ENCODE results near the gene COQ2. TPM values are rescaled to one million over a fixed set of nuclear protein-coding genes. Genes with fewer than 3 reads are reported as not detected.
"Not testable (repeated sequence)": the region's sequence is repeated elsewhere in the genome, so short reads cannot be mapped to it uniquely, and the experiment has no call there.

Gene COQ2
- total RNA-seq, 1 donor from 2014 or later, result 8.7 TPM

DNA sequence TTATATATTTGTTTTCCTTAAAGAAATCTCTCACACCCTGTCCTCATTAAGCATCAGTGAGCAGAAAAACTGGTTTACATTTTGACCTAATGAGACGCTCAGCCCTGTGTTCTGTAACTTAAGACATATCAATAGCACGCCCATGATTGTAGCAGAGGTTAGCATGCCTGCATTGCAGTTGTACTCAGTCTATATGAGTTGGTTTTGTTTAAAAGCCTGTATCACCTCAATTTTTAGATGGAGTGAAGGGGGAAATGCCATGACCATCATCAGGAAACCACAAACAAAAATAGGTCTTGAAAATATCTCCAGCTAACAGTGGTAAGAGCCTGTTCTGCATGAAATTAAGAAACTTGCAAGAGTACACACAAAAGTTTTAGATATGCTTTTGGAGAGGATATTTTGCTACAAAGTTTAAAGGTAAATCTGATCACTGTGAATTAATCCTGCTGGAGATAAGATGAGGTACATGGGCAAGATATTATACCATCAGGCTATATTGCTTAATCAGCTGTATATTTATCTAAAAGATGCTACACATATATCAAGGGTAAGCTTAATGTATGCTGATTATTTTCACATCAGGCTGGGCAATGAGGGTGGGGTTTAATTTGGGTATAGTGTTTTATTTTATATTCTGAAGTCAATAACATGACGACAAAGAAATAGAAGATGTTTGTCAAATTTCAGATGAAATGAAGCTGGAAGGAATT is 13.1 kb upstream of the COQ2 start:
- H3K4me1 Mint-ChIP-seq (ENCODE audit: low read depth, unreplicated experiment), result no peaks in the 10 kb centered on the region
- Histone ChIP-seq H3K9ac (ENCODE audit: low read length) (no peak overlapping the region), H3K9me3 (ENCODE audit: insufficient read depth, low read depth, low read length) (no peaks in the 10 kb centered on the region), H3K36me3 (ENCODE audit: insufficient read depth, low read length) (no peaks in the 10 kb centered on the region), H3K27ac (ENCODE audit: low read depth, low read length) (no peak overlapping the region), H3K79me2 (ENCODE audit: insufficient read depth, low read length) (no peaks in the 10 kb centered on the region), H3K27me3 (ENCODE audit: insufficient read depth, low read length) (no peaks in the 10 kb centered on the region), H3K4me3 (ENCODE audit: insufficient read depth, low read depth, low read length) (no peak overlapping the region), H3K4me1 (ENCODE audit: insufficient read depth, low read length) (no peaks in the 10 kb centered on the region), H3K4me2 (ENCODE audit: low read length) (no peak overlapping the region), H2AFZ (ENCODE audit: low read depth, low read length) (no peak overlapping the region), H4K20me1 (ENCODE audit: insufficient read depth, low read length) (no peaks in the 10 kb centered on the region)
- DNase-seq (ENCODE audit: low read depth) (no peak), FAIRE-seq (no peak)
- H3K27ac Mint-ChIP-seq (ENCODE audit: unreplicated experiment), result no peak overlapping the region
- no peaks in the 10 kb centered on the region for H3K36me3 Mint-ChIP-seq (ENCODE audit: low read depth, unreplicated experiment)
- H3K9me3 Mint-ChIP-seq (ENCODE audit: unreplicated experiment), result no peaks in the 10 kb centered on the region
- H3K27me3 Mint-ChIP-seq (ENCODE audit: low read depth, unreplicated experiment), result no peaks in the 10 kb centered on the region
- no peak for TF ChIP-seq EZH2 (IDR thresholded peaks at IDR 0.05; ENCODE audit: insufficient read depth, low read length)
- TF ChIP-seq, protein P1, sequence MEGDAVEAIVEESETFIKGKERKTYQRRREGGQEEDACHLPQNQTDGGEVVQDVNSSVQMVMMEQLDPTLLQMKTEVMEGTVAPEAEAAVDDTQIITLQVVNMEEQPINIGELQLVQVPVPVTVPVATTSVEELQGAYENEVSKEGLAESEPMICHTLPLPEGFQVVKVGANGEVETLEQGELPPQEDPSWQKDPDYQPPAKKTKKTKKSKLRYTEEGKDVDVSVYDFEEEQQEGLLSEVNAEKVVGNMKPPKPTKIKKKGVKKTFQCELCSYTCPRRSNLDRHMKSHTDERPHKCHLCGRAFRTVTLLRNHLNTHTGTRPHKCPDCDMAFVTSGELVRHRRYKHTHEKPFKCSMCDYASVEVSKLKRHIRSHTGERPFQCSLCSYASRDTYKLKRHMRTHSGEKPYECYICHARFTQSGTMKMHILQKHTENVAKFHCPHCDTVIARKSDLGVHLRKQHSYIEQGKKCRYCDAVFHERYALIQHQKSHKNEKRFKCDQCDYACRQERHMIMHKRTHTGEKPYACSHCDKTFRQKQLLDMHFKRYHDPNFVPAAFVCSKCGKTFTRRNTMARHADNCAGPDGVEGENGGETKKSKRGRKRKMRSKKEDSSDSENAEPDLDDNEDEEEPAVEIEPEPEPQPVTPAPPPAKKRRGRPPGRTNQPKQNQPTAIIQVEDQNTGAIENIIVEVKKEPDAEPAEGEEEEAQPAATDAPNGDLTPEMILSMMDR (IDR thresholded peaks at IDR 0.05; ENCODE audit: insufficient read depth, low read depth, low read length), result no peak
- no peak overlapping the region for H3K4me3 Mint-ChIP-seq (ENCODE audit: unreplicated experiment)

DNA sequence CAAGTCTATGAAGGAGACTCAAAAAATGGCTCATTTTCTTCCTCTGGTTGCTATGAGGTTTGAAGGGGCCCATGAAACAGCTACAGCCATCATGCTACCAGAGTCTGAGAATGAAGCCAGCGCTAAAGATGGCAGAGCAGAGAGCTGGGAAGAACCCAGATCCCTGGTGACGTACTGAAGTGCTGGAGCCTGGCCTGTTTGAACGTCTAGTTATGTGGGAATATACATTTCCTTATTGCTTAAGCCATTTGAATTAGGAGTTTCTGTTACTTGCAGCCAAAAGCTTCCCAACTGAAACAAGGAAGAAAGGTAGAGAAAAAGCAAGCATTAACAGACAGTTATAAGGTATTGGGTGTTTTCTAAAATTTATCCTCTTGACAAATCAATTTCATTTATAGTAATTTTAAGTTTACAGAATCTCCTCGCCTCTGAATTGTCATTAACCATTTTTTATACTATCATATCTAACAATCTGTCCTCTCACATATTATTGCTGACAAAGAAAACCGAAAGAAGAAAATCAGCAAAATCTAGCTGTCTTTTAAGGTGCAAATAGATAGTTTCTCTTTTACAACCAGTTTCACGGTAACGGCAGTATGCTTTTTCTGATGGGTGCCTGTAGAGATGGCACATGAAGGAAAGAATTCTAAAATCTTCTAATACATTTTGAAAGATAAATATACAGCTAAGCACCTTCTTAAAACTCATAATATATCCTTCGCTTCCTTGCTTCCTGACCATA is 8.9 kb upstream of the COQ2 start:
- H2AFZ ChIP-seq (ENCODE audit: low read depth, low read length), result no peak overlapping the region
- H3K36me3 ChIP-seq (ENCODE audit: insufficient read depth, low read length), result no peaks in the 10 kb centered on the region
- no peaks in the 10 kb centered on the region for H3K4me1 Mint-ChIP-seq (ENCODE audit: low read depth, unreplicated experiment)
- no peak overlapping the region for H3K9ac ChIP-seq (ENCODE audit: low read length)
- FAIRE-seq, result no peak
- H3K36me3 Mint-ChIP-seq (ENCODE audit: low read depth, unreplicated experiment), result no peaks in the 10 kb centered on the region
- H3K79me2 ChIP-seq (ENCODE audit: insufficient read depth, low read length), result no peaks in the 10 kb centered on the region
- DNase-seq (ENCODE audit: low read depth), result no peak
- no peaks in the 10 kb centered on the region for H3K9me3 ChIP-seq (ENCODE audit: insufficient read depth, low read depth, low read length)
- no peak overlapping the region for H3K4me3 ChIP-seq (ENCODE audit: insufficient read depth, low read depth, low read length)
- H3K4me3 Mint-ChIP-seq (ENCODE audit: unreplicated experiment), result no peak overlapping the region
- no peak for TF ChIP-seq EZH2 (IDR thresholded peaks at IDR 0.05; ENCODE audit: insufficient read depth, low read length)
- TF ChIP-seq, protein P1 (IDR thresholded peaks at IDR 0.05; ENCODE audit: insufficient read depth, low read depth, low read length), result no peak
- no peaks in the 10 kb centered on the region for H3K27me3 ChIP-seq (ENCODE audit: insufficient read depth, low read length)
- peaks cover 2% of the 10 kb centered on the region for H3K27me3 Mint-ChIP-seq (ENCODE audit: low read depth, unreplicated experiment)
- no peak overlapping the region for H3K4me2 ChIP-seq (ENCODE audit: low read length)
- H4K20me1 ChIP-seq (ENCODE audit: insufficient read depth, low read length), result no peaks in the 10 kb centered on the region
- H3K9me3 Mint-ChIP-seq (ENCODE audit: unreplicated experiment), result peaks cover 7% of the 10 kb centered on the region
- H3K27ac ChIP-seq (ENCODE audit: low read depth, low read length), result no peak overlapping the region
- no peaks in the 10 kb centered on the region for H3K4me1 ChIP-seq (ENCODE audit: insufficient read depth, low read length)
- H3K27ac Mint-ChIP-seq (ENCODE audit: unreplicated experiment), result no peak overlapping the region

DNA sequence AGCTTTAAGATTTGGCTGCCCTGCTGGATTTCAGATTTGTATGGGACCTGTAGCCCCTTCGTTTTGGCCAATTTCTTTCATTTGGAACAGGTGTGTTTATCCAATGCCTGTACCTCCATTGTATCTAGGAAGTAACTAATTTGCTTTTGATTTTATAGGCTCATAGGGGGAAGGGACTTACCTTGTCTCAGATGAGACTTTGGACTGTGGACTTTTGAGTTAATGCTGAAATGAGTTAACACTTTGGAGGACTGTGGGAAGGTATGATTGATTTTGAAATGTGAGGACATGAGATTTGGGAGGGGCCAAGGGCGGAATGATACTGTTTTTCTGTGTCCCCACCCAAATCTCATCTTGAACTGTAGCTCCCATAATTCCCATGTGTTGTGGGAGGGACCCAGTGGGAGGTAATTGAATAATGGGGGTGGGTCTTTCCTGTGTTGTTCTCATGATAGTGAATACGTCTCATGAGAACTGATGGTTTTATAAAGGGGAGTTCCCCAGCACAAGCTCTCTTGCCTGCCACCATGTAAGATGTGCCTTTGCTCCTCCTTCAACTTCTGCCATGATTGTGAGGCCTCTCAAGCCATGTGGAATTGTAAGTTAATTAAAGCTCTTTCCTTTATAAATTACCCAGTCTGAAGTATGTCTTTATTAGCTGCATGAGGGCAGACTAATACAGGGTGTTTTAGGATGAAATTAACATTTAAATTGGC is 5.6 kb upstream of the COQ2 start:
- H3K4me3 Mint-ChIP-seq (ENCODE audit: unreplicated experiment); H3K27ac ChIP-seq (ENCODE audit: low read depth, low read length); H3K4me2 ChIP-seq (ENCODE audit: low read length); H3K4me3 ChIP-seq (ENCODE audit: insufficient read depth, low read depth, low read length); H3K27me3 Mint-ChIP-seq (ENCODE audit: low read depth, unreplicated experiment); H3K4me1 Mint-ChIP-seq (ENCODE audit: low read depth, unreplicated experiment); H3K36me3 ChIP-seq (ENCODE audit: insufficient read depth, low read length); H3K36me3 Mint-ChIP-seq (ENCODE audit: low read depth, unreplicated experiment); H3K27me3 ChIP-seq (ENCODE audit: insufficient read depth, low read length); H2AFZ ChIP-seq (ENCODE audit: low read depth, low read length); H3K79me2 ChIP-seq (ENCODE audit: insufficient read depth, low read length); H3K27ac Mint-ChIP-seq (ENCODE audit: unreplicated experiment); FAIRE-seq; H3K4me1 ChIP-seq (ENCODE audit: insufficient read depth, low read length); H3K9me3 Mint-ChIP-seq (ENCODE audit: unreplicated experiment); H3K9ac ChIP-seq (ENCODE audit: low read length); H3K9me3 ChIP-seq (ENCODE audit: insufficient read depth, low read depth, low read length); H4K20me1 ChIP-seq (ENCODE audit: insufficient read depth, low read length); DNase-seq (ENCODE audit: low read depth): not testable (repeated sequence)

DNA sequence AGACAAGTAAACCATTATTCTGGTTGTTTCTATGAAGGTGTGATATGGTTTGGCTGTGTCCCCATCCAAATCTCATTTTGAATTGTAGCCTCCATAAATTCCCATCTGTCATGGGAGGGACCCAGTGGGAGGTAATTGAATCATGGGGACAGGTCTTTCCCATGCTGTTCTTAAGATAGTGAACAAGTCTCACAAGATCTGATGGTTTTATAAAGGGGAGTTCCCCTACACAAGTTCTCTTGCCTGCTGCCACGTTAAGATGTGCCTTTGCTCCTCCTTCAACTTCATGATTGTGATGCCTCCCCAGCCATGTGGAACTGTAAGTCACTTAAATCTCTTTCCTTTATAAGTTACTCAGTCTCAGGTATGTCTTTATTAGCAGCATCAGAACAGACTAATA is 3.8 kb upstream of the COQ2 start:
- FAIRE-seq; H3K4me2 ChIP-seq (ENCODE audit: low read length); H3K4me1 ChIP-seq (ENCODE audit: insufficient read depth, low read length); DNase-seq (ENCODE audit: low read depth); H4K20me1 ChIP-seq (ENCODE audit: insufficient read depth, low read length); H3K9me3 Mint-ChIP-seq (ENCODE audit: unreplicated experiment); H3K9ac ChIP-seq (ENCODE audit: low read length); H3K27me3 ChIP-seq (ENCODE audit: insufficient read depth, low read length); H2AFZ ChIP-seq (ENCODE audit: low read depth, low read length); H3K4me1 Mint-ChIP-seq (ENCODE audit: low read depth, unreplicated experiment); H3K27ac Mint-ChIP-seq (ENCODE audit: unreplicated experiment); H3K4me3 Mint-ChIP-seq (ENCODE audit: unreplicated experiment); H3K36me3 ChIP-seq (ENCODE audit: insufficient read depth, low read length); H3K27ac ChIP-seq (ENCODE audit: low read depth, low read length); H3K36me3 Mint-ChIP-seq (ENCODE audit: low read depth, unreplicated experiment); H3K27me3 Mint-ChIP-seq (ENCODE audit: low read depth, unreplicated experiment); H3K4me3 ChIP-seq (ENCODE audit: insufficient read depth, low read depth, low read length); H3K79me2 ChIP-seq (ENCODE audit: insufficient read depth, low read length); H3K9me3 ChIP-seq (ENCODE audit: insufficient read depth, low read depth, low read length): not testable (repeated sequence)
